Frontal cortex (tissue), 4 donors: ENCODE measurements around the gene NRG2. TPM values are rescaled to one million over a fixed set of nuclear protein-coding genes. Genes with fewer than 3 reads are reported as not detected.
A peak's percentile ranks its signal among the peaks of the same experiment; 100 is the strongest.

ENCODE experiments used
- DNase-seq, 2 donors: peaks; one replicate each; pipeline ENCODE4 v3.0.0; 2012; ENCODE audit warnings: low spot score in 2 of 2
- FAIRE-seq: peaks from 2 replicates; lab custom pipeline; 2012; peaks lifted over from hg19 to GRCh38; lab: Jason Lieb, UNC
- total RNA-seq: library from RNA; depleted of rRNA; stranded (reverse); fragments of >200 nt; gene quantifications from one replicate; pipeline ENCODE4 v1.2.3, GENCODE V29; 2014
- donor health status: control.
- donor health status: control.
- donor health status: control.

NRG2 gene
- total RNA-seq, 1 donor from 2014 or later, result 5.3 TPM

DNA sequence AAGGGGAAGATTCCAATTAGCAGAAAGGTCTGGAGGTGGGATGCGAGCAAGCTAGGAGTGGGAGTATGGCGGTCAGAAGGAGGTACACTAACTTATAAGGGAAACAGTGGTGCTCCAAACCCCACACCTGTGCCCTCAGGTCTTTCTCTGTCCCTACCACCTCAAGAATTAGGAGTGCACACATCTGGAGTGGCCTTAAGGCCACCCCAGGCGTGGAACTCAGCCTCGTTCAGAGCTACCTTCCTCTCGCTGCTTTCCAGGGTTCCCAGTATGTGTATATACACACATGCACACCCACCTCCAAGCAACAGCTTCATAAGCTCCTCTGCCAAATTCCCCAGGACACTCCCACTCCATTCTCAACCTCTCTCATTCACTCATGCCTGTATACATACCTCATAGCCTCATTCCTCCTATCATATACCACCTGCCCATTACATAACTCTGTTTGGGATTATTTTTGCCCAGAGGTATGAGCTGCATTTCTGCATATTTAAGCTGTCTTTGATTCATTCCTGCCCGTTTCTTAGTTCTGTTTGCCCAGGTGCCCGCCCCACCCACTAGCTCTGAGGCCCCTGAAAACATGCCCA lies 128.8 kb downstream of the NRG2 start:
- no peak for FAIRE-seq
- no peak for DNase-seq

DNA sequence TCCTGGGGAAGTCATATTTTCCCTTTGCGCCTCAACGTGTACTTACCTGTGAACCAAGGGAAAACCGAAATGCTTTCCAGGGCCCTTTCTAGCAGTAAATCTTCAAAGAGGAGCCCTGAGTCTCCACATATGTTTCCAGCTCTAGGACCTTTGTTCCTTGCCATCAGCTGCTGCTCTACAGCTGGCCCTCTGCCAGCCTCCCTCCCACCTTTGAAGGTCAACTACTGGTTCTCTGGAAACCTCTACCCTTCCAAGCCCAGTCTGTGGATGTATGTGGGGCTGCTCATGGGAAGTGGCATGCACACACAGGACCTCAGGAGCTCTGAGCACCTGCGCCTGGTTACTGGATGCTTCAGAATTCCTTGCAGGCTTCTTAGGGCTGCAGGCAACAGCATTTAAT lies 130.3 kb downstream of the NRG2 start:
- DNase-seq (no peak), FAIRE-seq (no peak)

DNA sequence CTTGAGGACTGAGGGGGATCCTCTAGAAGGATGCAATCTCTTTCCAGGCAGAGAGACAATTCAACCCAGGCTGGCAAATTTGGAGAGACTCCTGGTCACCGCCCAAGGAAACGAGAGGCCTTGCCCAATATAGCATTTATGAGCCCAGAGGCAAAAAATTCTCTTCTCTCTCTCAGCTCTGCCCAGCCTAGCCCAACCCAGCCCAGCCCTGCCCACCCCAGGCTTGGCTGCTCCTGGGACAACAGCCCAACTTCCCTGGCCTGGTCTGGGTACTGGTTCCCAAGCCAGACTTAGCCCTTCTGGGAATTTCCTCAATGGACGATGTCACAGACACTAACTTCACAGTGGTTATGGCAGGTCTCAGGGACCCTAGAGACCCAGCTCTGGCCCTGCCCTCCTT lies 130.9 kb downstream of the NRG2 start:
- DNase-seq, result no peak
- FAIRE-seq, result no peak

DNA sequence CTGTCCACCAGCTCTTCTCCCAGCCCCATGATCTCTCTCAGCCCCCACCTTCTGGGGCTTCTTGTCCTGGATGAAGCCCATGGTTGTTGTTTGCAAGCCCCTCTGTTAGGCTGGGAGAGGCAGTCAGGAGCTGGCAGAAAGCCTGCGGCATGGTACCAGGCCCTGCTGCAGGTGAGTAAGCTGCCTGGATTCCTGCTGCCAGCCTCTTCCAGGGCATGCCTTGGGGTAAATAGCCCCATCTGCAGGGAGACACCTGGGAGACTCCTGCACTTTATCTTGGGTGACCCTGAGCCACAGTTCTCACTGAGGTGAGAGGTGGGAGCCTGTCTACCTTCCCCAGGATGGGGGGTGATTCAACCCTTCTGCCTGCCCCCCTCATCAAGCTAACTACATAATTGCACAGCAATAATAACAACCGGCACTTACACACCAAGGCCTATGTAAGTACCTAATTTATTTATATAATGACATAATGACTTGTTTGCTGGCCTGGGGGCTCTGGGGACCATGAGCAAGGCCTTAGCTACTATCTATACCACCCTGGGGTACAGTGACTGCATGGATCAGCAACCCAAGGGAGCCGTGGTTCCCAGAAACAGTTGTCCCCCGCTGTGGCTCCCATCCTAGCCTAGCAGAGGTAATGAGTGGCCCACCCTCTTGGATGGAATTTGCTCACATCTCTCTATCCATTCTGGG lies 131.5 kb downstream of the NRG2 start:
- no peak for FAIRE-seq

DNA sequence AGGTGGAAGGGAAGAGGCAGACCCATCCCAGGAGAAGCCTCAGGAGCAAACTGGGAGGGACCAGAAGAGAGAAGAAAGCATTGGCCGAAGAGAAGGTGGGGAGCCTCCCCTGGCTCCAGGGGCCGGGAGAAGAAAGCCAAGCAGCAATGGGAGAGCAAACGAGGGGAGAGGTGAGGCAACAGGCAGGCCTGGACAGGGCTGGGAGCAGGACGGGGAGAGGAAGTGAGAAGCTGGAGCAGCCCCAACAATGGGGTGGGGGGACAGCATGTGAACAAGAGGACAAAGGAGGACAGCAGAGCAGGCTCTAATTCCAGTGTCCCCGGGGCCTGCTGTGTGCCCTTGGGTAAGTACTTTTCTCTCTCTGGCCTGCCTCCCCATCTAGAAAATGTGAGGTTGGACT lies 132.2 kb downstream of the NRG2 start:
- FAIRE-seq, result no peak
- no peak for DNase-seq

More for the DNA sequence above, 131.5 kb downstream of the NRG2 start:
- no peak for DNase-seq

DNA sequence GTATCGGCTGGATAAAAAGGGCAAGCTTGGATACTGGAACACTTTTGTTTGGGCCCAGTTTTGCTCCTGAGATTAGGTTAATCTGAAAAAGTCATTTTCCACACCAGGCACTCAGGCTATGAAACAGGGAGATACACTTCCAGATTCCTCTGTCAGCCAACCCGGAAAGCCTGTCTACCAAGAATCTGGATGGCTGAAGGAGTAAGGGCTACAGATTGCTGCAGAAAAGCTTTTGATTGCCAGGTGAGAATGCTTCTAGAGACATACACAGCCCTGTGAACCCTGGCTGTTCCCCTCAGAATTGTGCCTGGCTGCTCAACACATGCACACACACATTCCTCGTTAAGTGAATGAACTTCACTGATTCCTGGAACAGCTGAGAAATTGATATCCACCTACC lies 133.1 kb downstream of the NRG2 start:
- DNase-seq (no peak), FAIRE-seq (no peak)

DNA sequence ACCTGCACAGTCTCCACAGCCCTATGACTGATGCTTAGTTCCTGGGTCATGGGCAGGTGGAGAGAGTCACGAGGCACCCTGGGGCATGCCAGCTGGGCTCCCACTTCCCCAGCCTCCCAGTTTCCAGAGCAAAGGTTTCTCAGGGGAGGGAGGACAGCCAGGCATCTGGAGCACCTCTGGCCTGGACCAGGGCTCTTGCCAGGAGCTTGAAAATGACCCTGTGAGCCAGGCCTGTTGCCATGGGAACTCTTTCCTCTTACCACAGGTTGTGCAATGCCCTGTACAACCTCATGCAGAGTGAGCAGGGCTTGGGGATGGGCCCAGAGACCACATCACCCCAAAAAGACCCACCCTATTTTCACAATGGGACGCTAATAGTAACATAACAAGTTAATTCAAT lies 134.3 kb downstream of the NRG2 start:
- FAIRE-seq, result no peak
- DNase-seq, result no peak

DNA sequence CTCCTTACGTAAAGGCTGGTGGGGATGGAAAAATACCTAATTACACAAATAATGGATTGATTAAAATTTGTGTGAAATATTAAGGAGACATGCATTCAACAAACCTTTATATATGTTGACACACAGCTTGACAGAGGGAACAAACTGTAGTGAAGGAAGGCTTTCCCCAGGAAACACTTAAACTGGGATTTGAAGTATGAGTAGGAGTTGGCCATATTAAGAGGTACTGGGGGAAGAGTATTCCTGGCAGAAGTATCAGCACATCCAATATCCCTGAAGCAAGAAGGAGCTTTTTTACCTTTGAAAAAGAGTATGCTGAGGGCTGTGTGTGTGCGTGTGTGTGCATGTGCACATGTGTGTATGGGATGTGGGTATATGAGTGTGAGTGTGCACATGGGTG lies 136.4 kb downstream of the NRG2 start:
- no peak for FAIRE-seq
- DNase-seq, result no peak

DNA sequence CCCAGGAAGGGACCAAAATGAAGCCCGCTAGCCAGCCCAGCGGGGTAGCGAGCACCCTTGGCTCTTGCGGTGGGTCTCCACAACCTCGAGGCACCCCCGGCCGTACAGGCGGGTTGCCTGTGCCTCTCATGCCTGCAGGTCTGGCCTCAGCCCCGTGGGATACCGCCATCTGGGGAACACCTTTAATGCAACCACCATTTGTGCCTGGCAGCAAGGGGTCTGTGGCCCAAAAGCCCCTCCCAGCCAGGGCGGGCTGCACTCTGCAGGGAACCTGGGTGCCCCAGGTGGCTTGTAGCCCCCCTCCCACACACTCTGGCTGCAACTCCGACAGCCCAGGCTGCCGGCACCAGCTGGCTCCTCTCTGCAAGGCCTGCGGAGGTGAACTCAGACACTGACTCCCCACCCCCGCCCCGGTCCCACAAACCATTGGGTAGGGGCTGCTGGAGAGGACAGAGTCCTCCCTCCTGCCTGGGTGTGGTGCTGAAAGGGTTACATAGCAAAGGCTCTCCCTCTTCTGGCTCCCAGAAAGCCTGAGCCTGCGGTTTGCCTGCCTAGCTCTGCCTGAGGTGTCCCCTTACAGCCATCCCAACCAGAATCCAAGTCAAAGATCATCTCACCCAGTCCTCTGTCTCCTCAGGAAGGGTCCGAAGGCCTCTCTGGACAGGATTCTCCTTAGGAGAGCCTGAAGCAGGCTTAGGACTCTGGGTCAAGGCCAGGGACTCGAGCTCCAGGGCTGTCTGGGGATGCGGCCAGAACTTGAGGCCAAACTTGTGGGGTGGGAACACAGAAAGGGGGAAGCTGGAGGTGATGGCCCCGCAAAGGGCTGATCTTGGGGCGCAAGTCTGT lies 138.1 kb downstream of the NRG2 start:
- DNase-seq (peak; percentile 37), FAIRE-seq (no peak)

DNA sequence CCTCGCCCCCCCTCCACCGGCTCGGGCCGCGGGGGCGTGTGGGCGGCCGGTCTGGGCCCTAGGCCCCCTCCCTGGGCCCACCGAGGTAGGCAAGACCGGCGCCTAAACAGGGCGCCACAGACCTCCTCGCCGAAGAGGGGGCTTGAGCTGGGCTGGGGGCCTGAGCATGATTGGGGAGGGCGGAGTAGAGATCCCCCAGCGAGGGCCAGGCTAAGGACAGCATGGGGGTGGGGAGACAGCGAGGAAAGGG lies 138.6 kb downstream of the NRG2 start:
- FAIRE-seq, result no peak
- no peak for DNase-seq

DNA sequence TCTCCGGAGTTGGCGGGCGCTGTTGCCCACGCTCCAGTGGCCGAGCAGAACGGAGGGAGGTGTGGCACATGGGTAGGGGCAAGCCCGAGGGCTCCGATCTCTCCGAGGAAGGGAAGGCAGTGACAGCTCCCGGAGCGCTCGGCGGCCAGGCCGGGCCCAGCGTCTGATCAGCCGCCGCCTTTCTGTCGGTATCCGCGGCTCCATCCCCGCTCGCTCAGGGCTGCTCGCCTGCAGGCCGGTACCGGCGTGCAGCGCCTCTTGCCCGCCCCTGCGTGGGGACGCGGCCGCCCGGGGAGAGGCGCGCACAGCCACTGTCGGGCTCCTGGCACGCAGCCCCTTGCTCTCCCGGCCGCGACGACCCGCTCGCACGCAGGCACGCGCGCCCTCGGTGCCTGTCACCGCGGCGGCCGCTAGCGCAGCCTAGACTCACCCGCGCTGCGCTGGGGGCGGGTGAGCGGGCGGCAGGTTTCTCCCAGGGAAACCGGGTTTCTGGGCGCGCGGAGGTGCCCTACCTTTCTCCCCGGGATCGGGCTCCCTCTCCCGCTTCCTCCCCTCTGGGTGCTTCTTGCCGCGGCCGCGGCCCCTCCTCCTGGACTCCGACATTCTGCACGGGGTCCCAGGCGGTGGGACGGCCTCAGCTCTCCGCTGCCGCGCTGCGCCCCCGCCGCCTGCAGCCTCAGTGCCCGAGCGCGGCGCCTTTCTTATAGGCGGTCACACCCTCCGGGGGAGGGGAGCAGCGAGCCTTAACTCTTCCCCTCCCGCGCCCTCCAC lies 139.1 kb downstream of the NRG2 start:
- DNase-seq (peak; percentile 80 to 81), FAIRE-seq (no peak)

DNA sequence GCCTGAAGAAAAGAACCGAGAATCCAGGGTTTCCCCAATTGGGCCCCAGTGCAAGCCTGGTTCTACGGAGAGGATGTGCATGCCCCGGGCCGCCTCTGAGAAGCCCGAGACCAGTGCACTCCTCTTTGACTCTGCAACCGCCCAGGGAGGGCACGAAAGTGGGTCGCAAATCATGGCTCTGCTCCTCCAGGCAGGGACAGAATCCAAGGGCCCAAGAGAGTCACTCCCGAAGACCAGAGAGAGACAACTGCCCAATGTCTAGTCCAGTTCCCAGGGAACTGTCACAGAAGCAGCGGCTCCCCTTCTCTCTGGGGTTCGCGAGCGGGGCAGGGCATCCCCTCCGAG lies 139.7 kb downstream of the NRG2 start:
- FAIRE-seq (no peak), DNase-seq (peak in 1 of 2 donors; percentile 37)

DNA sequence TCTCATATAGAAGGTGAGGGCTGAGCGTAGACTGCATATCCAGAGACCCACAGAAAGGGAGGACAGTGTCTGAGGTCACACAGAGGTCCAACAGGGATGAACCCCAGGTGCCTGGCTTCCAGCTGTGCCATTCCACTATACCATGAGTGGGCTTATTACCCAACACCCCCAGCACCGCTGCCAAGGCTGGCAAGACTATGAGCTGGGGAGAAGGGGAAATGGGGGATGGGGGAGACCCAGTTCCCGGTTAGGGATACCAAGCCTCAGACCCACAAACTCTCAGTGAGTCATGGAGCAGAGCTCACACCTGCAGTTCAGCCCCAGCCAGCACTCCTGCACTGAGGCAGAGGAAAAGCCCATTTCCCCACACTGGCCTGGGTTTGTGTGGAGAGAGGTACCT lies 141.1 kb downstream of the NRG2 start:
- DNase-seq, result no peak
- FAIRE-seq, result no peak

DNA sequence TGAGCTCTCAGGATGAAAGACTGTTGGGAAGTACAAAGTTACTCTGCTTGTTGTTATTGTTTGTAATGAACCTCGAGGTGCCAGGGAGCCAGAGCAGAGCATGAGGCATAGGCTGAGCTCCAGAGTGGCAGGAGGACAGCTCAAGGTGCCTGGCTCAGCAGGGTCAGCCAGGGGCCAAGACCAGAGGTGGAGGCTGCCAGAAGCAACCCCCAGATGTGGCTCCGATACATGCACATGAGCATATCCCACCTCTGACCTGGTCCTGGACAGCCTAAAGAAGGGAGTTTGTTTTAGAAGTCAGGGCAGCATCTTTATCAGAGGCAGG lies 141.9 kb downstream of the NRG2 start:
- FAIRE-seq (no peak), DNase-seq (no peak)

DNA sequence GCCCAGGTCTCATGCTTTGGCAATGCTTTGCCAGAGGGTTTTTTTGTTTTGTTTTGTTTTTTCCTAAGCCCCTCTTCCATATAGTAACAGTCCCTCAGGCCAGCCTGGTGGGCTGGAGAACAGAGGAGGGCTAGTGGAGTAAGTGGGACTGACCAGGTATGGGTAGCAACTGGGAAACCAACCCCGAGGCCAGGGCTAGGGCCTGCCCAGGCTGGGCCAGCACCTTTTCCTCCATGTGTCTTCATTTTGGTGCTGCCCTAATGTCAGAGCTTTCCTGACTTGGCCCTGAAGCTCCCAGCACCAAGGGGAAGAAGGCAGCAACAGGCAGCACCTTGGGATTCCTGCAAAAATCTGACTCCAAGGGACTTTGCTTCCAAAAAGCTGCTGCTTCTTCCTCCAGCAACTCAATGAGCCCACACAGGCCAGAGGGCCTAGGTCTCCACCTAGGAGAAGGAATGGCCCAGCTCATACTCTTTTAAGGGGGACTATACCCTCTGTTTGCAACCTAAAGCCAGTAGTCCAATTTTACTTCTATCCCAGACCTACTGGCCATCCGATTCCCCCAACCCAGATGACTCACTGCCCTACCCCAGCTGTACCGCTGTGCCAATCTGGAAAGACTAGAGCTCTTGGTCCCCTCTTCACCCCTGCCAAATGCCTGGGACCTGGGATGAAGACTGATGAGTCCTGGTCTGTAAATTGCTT lies 142.4 kb downstream of the NRG2 start:
- FAIRE-seq (no peak), DNase-seq (no peak)

DNA sequence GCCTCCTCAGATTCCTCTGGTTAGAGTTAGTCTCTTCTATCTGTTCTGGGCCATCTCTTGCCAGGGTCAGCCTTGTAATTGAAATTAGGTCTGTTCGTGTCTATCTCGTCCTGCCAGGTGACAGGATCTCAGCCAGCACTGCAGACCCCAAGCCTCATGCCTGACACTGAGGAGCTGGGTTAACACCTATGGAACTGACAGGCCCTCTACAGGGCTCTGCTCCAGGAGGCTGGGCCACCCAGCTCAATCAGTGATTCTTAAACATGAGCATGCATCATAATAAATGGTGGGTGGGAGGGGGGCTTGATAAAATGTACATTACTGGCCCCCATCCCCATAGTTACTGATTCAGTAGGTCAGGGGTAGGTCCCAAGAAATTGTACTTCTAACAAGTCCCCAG lies 144.1 kb downstream of the NRG2 start:
- no peak for FAIRE-seq
- no peak for DNase-seq

DNA sequence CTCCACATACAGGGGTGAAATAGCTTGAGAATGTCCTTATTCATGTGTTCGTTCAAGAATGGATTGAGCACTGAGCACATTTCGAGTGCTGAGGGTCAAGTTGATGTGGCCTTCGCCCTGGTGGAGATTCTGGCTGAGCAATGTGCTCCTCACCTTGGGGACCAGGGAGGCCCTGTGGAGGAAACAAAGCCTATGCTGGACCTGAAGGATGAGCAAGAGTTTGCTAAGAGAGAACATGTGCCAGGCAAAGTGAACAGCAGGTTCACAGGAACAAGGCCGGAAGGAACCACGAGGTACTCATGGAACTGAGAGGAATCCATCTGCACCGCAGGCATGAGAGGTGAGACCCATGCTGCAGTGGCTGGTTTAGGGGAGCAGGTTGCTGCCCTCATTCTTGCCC lies 145.1 kb downstream of the NRG2 start:
- FAIRE-seq, result no peak
- no peak for DNase-seq

DNA sequence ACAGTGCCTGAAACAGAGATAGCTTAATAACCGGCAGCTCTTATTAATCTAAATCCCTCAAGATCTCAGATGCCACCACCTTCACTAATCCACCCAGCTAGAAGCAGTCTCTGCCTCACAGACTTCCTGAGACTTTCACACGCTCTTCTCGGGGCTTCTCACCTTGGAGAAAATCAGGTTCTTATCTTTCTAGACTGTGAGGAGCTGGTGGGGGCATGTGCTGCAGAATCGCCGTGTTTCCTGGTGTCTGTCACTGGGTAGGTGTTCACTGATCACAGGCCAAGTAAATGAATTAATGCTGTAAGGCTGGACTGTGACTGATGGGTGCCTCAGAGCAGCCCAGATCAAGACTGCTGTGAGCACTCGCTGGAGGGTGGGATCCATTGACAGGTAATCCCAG lies 145.8 kb downstream of the NRG2 start:
- no peak for FAIRE-seq

DNA sequence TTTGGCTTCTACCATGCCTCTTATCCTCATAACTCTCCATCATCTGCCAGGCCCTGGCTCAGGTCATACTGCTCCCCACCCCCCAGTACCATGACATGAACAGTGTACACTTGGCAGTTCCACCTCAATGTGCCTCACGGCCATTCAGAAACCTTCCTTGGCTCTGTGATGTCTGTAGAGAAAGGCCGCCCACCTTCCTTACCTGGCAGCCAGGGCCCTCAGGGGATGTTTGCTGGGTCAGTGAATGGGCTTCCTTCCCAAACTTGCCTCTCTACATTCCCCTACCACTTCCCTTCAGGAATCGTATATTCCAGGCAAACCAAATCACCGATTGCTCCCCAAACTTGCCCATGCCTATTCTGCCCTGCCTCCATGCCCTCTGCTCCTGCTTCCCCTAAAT lies 146.4 kb downstream of the NRG2 start:
- FAIRE-seq, result no peak

More for the DNA sequence above, 145.8 kb downstream of the NRG2 start:
- DNase-seq, result no peak

DNA sequence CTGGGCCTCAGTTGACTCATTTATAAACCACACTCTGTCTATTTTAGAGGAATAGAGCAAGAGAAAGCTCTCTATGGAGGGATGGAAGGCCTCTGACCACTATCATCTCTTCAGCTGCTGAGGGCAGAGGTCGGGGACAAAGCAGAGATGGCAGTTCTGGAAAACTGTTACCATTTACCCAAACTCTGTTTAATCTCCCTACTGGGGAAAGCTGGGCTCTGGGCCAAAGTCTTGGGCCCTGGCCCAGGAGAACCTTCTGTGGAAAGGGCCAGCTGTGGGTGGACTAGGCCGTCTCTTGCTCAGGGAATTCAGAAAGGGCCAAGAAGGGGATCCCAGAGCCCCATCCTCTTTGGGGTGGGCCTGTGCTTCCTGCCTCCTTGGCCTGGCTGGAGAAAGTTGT lies 147.5 kb downstream of the NRG2 start:
- DNase-seq, result no peak
- no peak for FAIRE-seq

More for the DNA sequence above, 146.4 kb downstream of the NRG2 start:
- no peak for DNase-seq
